HG03095 (cell line): Measurements from ENCODE around the gene NPHP3.
"Not testable (repeated sequence)": the region's sequence is repeated elsewhere in the genome, so short reads cannot be mapped to it uniquely, and the experiment has no call there.

Experiments used
- ATAC-seq: cut with Tn5 transposase; IDR thresholded peaks from one replicate; pipeline ENCODE4 v1.9.1; 2021; ENCODE audit warnings: moderate library complexity; ENCODE audit not compliant: unreplicated experiment

Gene NPHP3

GRCh38 chr3:132642539-132642847 is 79.7 kb downstream of the NPHP3 start:
- ATAC-seq, result no peak

GRCh38 chr3:132641837-132642538 is 80.2 kb downstream of the NPHP3 start:
- ATAC-seq, result no peak

- not testable (repeated sequence) for ATAC-seq
Measured at GRCh38 chr3:132641427-132641826, 80.8 kb downstream of the NPHP3 start.

- ATAC-seq, result no peak
Measured at GRCh38 chr3:132638706-132639105, 83.5 kb downstream of the NPHP3 start.

GRCh38 chr3:132637590-132637989 is 84.6 kb downstream of the NPHP3 start:
- no peak for ATAC-seq

GRCh38 chr3:132635052-132635451 is 87.2 kb downstream of the NPHP3 start:
- ATAC-seq, result no peak
